Islet of Langerhans (tissue), 1 donor: ENCODE data around the gene CCR1.

Experiments used
- FAIRE-seq: peaks from one replicate; lab custom pipeline; 2011; peaks lifted over from hg19 to GRCh38; lab: Jason Lieb, UNC

Gene CCR1

GRCh38 chr3:46208167-46208704 lies at the start of gene CCR1:
Gene CCR1, minus strand, starts transcription at chr3:46208313. Its CDS starts 4,000 bp downstream, at chr3:46204313.
- no peak for FAIRE-seq

GRCh38 chr3:46252980-46253379 lies 44.9 kb upstream of the CCR1 start:
- no peak for FAIRE-seq

- no peak for FAIRE-seq
These were observed 37.0 kb upstream of the CCR1 start for GRCh38 chr3:46245146-46245545.

GRCh38 chr3:46243560-46243959 lies 35.4 kb upstream of the CCR1 start:
- FAIRE-seq: no peak

GRCh38 chr3:46242120-46242519 lies 34.0 kb upstream of the CCR1 start, which contains the start of gene CCR3:
Gene CCR3, plus strand, starts transcription at chr3:46242460. Its CDS starts 22,699 bp downstream, at chr3:46265159.
- no peak for FAIRE-seq

GRCh38 chr3:46239952-46240351 lies 31.8 kb upstream of the CCR1 start:
- FAIRE-seq: no peak

- no peak for FAIRE-seq
These were observed 31.3 kb upstream of the CCR1 start for GRCh38 chr3:46239301-46239938.

- no peak for FAIRE-seq
These were observed 30.3 kb upstream of the CCR1 start for GRCh38 chr3:46238386-46238785.

GRCh38 chr3:46236294-46237054 lies 28.4 kb upstream of the CCR1 start:
- FAIRE-seq: no peak

- no peak for FAIRE-seq
These were observed 27.3 kb upstream of the CCR1 start for GRCh38 chr3:46235425-46235824.

GRCh38 chr3:46233194-46233593 lies 25.1 kb upstream of the CCR1 start:
- FAIRE-seq: no peak

- FAIRE-seq: no peak
These were observed 23.2 kb upstream of the CCR1 start for GRCh38 chr3:46231323-46231722.

GRCh38 chr3:46228260-46229242 lies 20.4 kb upstream of the CCR1 start:
- no peak for FAIRE-seq

- no peak for FAIRE-seq
These were observed 14.5 kb upstream of the CCR1 start for GRCh38 chr3:46222435-46223161.

- FAIRE-seq: no peak
These were observed 13.8 kb upstream of the CCR1 start for GRCh38 chr3:46221938-46222337.

- no peak for FAIRE-seq
These were observed 13.3 kb upstream of the CCR1 start for GRCh38 chr3:46221391-46221790.

- FAIRE-seq: no peak
These were observed 10.1 kb upstream of the CCR1 start for GRCh38 chr3:46218196-46218709.

GRCh38 chr3:46215810-46216414 lies 7.8 kb upstream of the CCR1 start:
- no peak for FAIRE-seq

- no peak for FAIRE-seq
These were observed 6.7 kb upstream of the CCR1 start for GRCh38 chr3:46214751-46215352.

- FAIRE-seq: no peak
These were observed 5.1 kb upstream of the CCR1 start for GRCh38 chr3:46213201-46213600.

GRCh38 chr3:46212101-46212500 lies 4.0 kb upstream of the CCR1 start:
- FAIRE-seq: no peak
